K562 (cell line): Measurements from ENCODE around the gene SPEM1.

Source experiments
- CCNT2 ChIP-seq: IDR thresholded peaks from 2 replicates; pipeline ENCODE4 v1.6.1; 2011; ENCODE audit warnings: borderline replicate concordance, low read depth, mild to moderate bottlenecking, moderate library complexity, mixed read lengths, low read length; ENCODE audit not compliant: insufficient read length; ENCODE audit errors: extremely low read depth
- EP300 ChIP-seq: IDR thresholded peaks from 2 replicates; pipeline ENCODE4 v1.6.1; 2012; ENCODE audit warnings: low read length, improper control_type of control experiment
- HES1 ChIP-seq: fragments of 450-650 bp; IDR thresholded peaks from 2 replicates; pipeline ENCODE4 v1.6.1; 2016; ENCODE audit warnings: low read depth, mild to moderate bottlenecking, moderate library complexity
- POLR2AphosphoS5 ChIP-seq: IDR thresholded peaks from 2 replicates; pipeline ENCODE4 v1.6.1; 2011; ENCODE audit warnings: mild to moderate bottlenecking, low read depth, low read length, moderate library complexity; ENCODE audit not compliant: control insufficient read depth, insufficient read depth
- RAD21 ChIP-seq, 2 experiments: fragments of 250-450 bp in 1 of 2; fragments of 450-650 bp in 1 of 2; sonication (Bioruptor Pico) in 1 of 2; formaldehyde crosslinking in 1 of 2; IDR thresholded peaks in 1 of 2; conservative IDR thresholded peaks in 1 of 2; 2 replicates each; pipeline versions ENCODE4 v1.4.0 to v1.8.0; 2020 to 2022; ENCODE audit warnings: mild to moderate bottlenecking in 2 of 2, moderate library complexity in 1 of 2
- XRCC4 ChIP-seq: IDR thresholded peaks from one replicate; pipeline ENCODE4 v1.6.1; 2011; ENCODE audit not compliant: insufficient read depth, insufficient read length; ENCODE audit errors: extremely low read depth
- ZNF146 ChIP-seq: IDR thresholded peaks from one replicate; pipeline ENCODE4 v1.6.1; 2018; ENCODE audit warnings: missing compliant biosample characterization; ENCODE audit not compliant: unreplicated experiment
- ZNF274 ChIP-seq: IDR thresholded peaks from 2 replicates; pipeline ENCODE4 v1.6.1; 2011; ENCODE audit warnings: low read depth, mild to moderate bottlenecking, low read length, moderate library complexity, borderline replicate concordance
- TF ChIP-seq, protein P1 (sequence below), 3 experiments: IDR thresholded peaks in 2 of 3; conservative IDR thresholded peaks in 1 of 3; 2 replicates each; pipeline ENCODE4 v1.5.1; 2011 to 2012; ENCODE audit warnings: low read length in 3 of 3, mild to moderate bottlenecking in 3 of 3, control low read depth in 2 of 3, improper control_type of control experiment in 1 of 3, inconsistent platforms in 1 of 3, low read depth in 1 of 3, mixed read lengths in 1 of 3, moderate library complexity in 1 of 3; ENCODE audit not compliant: insufficient read depth in 2 of 3

GRCh38 chr17:7467498-7467897 is 47.4 kb downstream of the SPEM1 start:
- TF ChIP-seq, protein P1, sequence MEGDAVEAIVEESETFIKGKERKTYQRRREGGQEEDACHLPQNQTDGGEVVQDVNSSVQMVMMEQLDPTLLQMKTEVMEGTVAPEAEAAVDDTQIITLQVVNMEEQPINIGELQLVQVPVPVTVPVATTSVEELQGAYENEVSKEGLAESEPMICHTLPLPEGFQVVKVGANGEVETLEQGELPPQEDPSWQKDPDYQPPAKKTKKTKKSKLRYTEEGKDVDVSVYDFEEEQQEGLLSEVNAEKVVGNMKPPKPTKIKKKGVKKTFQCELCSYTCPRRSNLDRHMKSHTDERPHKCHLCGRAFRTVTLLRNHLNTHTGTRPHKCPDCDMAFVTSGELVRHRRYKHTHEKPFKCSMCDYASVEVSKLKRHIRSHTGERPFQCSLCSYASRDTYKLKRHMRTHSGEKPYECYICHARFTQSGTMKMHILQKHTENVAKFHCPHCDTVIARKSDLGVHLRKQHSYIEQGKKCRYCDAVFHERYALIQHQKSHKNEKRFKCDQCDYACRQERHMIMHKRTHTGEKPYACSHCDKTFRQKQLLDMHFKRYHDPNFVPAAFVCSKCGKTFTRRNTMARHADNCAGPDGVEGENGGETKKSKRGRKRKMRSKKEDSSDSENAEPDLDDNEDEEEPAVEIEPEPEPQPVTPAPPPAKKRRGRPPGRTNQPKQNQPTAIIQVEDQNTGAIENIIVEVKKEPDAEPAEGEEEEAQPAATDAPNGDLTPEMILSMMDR (IDR thresholded peaks at IDR 0.05 in 2 of 3, conservative IDR thresholded peaks at IDR 0.05 in 1 of 3; ENCODE audit: insufficient read depth in 2 of 3, low read depth in 1 of 3, low read length in 3 of 3), result no peak
- no peak for TF ChIP-seq EP300
- TF ChIP-seq POLR2AphosphoS5, result no peak
- no peak for TF ChIP-seq XRCC4
- TF ChIP-seq ZNF146, result no peak
- no peak for TF ChIP-seq HES1
- no peak for TF ChIP-seq ZNF274
- TF ChIP-seq CCNT2, result no peak
- TF ChIP-seq RAD21 (CRISPR knock-in tag; conservative IDR thresholded peaks at IDR 0.05 in 1 of 2, IDR thresholded peaks at IDR 0.05 in 1 of 2), result no peak
